Upper lobe of right lung (tissue), 1 donor: Measurements from ENCODE around the gene MPEG1. TPM values are rescaled to one million over a fixed set of nuclear protein-coding genes. Genes with fewer than 3 reads are reported as not detected.

Experiments used
- ATAC-seq: fragments of 200-7000 bp; cut with Tn5 transposase; one replicate; pipeline ENCODE4 v1.9.1; 2020; ENCODE audit warnings: mild to moderate bottlenecking, moderate library complexity
- DNase-seq: peaks from one replicate; pipeline ENCODE4 v3.0.0-alpha.2; 2020
- H3K27ac ChIP-seq: fragments of 200-600 bp; one replicate; pipeline ENCODE4 v1.8.0; 2022
- H3K27me3 ChIP-seq: fragments of 200-600 bp; one replicate; pipeline ENCODE4 v1.8.0; 2022; ENCODE audit warnings: mild to moderate bottlenecking
- H3K36me3 ChIP-seq: fragments of 200-600 bp; one replicate; pipeline ENCODE4 v1.8.0; 2022
- H3K4me1 ChIP-seq: fragments of 200-600 bp; one replicate; pipeline ENCODE4 v1.8.0; 2022
- H3K4me3 ChIP-seq: fragments of 200-600 bp; one replicate; pipeline ENCODE4 v1.8.0; 2022; ENCODE audit warnings: mild to moderate bottlenecking
- H3K9me3 ChIP-seq: fragments of 200-600 bp; one replicate; pipeline ENCODE4 v1.8.0; 2022
- intact Hi-C: fragments of 100-400 bp; cut with DNase I; formaldehyde crosslinking; loops from one replicate; pipeline ENCODE4 v1.11.0; 2022
- total RNA-seq: library from RNA; stranded (reverse); fragmentation: NEBNext Ultra II Directional; extraction: Animal tissue kit (Norgen Biotek cat#: 25700); gene quantifications from one replicate; pipeline ENCODE4 v1.2.1, GENCODE V29; 2021
- TF ChIP-seq, protein P1 (sequence below): fragments of 200-600 bp; IDR thresholded peaks from one replicate; pipeline ENCODE4 v1.8.0; 2022; ENCODE audit warnings: antibody characterized with exemption
- donor health status: DM: no; HTN: yes; CAD: no; lungs with severe emphysema.

The MPEG1 gene
- total RNA-seq, 1 donor from 2014 or later: 34.1 TPM

DNA sequence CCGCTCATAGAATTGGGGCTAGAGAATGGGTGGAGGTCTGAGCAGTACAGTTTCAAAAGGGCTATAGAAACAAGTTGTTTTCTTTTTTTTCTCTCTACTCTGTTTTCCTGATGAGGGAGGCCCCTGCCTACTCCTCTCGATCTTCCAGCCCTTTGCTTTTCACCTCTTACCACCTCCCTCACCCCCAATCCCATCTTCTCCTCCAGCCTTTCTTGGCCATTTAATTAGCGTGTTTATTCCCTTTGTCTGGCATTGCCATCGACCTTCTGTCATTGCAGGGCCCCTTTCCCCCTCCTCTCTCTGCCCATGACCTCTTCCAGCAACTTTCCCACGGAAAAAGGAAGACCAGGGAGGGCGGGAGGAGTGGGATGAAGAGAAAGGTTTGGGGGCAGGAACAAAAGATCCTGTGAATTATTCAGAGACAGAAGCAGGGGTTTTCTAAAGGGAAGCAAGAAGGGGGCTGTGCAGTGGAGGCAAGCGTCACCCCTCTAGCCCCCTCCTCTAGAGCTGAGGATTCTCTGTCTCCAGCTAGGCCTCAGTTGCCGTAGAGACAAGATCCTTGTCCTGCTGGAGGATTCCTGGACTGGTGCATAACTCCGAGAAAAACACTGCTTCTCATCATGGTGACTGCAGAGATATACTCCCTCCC lies 27.9 kb downstream of the MPEG1 start:
- H3K27me3 ChIP-seq: no peaks in the 10 kb centered on the region
- no peaks in the 10 kb centered on the region for H3K9me3 ChIP-seq
- ATAC-seq: no peak
- peaks cover 14% of the 10 kb centered on the region for H3K36me3 ChIP-seq
- peak overlapping the region; percentile 60 for H3K27ac ChIP-seq
- intact Hi-C loops: no loop called here
- peaks cover 59% of the 10 kb centered on the region for H3K4me1 ChIP-seq
- TF ChIP-seq, protein P1, sequence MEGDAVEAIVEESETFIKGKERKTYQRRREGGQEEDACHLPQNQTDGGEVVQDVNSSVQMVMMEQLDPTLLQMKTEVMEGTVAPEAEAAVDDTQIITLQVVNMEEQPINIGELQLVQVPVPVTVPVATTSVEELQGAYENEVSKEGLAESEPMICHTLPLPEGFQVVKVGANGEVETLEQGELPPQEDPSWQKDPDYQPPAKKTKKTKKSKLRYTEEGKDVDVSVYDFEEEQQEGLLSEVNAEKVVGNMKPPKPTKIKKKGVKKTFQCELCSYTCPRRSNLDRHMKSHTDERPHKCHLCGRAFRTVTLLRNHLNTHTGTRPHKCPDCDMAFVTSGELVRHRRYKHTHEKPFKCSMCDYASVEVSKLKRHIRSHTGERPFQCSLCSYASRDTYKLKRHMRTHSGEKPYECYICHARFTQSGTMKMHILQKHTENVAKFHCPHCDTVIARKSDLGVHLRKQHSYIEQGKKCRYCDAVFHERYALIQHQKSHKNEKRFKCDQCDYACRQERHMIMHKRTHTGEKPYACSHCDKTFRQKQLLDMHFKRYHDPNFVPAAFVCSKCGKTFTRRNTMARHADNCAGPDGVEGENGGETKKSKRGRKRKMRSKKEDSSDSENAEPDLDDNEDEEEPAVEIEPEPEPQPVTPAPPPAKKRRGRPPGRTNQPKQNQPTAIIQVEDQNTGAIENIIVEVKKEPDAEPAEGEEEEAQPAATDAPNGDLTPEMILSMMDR: no peak
- DNase-seq: no peak
- H3K4me3 ChIP-seq: no peak overlapping the region

DNA sequence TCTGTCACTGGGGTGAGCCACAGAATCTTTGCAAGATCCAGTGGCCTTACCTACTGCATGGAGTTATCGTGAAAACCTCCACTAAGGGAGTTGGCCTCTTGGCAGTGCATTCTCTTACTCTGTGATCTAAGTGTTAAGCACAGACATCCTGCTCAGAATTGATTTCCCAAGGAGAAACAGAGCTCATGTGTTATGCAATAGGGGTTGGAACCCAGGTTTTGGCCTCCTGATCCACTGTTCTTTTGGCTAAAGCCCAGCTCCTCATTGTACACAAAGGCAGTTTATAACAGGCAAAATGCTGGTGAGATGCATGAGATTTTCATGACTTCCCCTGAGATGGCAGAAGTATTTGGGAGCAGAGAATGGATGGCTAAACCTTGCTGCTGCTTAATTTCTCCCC lies 29.0 kb downstream of the MPEG1 start:
- Histone ChIP-seq H3K36me3 (peaks cover 14% of the 10 kb centered on the region), H3K27me3 (no peaks in the 10 kb centered on the region), H3K4me3 (no peak overlapping the region), H3K9me3 (no peaks in the 10 kb centered on the region), H3K27ac (peak overlapping the region; percentile 39), H3K4me1 (peaks cover 49% of the 10 kb centered on the region)
- ATAC-seq (no peak), DNase-seq (no peak)
- TF ChIP-seq, protein P1: no peak
- intact Hi-C loops: no loop called here

DNA sequence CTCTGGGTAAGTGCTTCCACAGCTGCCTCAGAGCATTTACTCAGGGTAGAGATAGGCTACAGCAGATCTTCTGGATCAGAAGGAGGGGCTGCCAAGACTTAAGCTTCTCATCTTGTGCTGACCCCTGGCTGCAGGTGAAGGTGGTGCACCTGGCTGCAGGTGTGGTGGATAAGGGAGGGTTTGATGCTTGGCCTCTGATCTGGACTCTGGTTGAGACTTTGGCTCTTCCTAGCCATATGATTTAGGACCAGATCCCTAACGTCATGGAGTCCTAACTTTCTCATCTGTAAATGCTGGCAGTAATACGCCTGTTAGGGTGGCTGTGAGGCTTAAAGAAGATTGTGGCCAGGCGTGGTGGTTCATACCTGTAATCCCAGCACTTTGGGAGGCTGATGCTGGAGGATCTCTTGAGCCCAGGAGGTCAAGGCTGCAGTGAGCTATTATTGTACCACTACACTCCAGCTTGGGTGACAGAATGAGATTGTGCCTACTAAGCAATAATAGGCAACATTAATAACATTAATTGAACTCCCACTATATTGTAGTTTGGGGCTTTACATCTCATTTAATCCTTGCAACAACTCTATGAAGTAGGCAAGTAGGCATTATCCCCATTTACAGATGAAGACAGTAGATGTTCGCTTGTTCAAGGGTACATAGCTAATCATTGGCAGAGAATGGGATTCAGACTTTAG lies 30.1 kb downstream of the MPEG1 start:
- H3K4me1 ChIP-seq: peaks cover 37% of the 10 kb centered on the region
- H3K9me3 ChIP-seq: no peaks in the 10 kb centered on the region
- no peak overlapping the region for H3K4me3 ChIP-seq
- no peak overlapping the region for H3K27ac ChIP-seq
- intact Hi-C loops: no loop called here
- H3K36me3 ChIP-seq: peaks cover 14% of the 10 kb centered on the region
- TF ChIP-seq, protein P1: peak; percentile 35
- ATAC-seq (peak; percentile 27), DNase-seq (no peak)
- H3K27me3 ChIP-seq: no peaks in the 10 kb centered on the region

DNA sequence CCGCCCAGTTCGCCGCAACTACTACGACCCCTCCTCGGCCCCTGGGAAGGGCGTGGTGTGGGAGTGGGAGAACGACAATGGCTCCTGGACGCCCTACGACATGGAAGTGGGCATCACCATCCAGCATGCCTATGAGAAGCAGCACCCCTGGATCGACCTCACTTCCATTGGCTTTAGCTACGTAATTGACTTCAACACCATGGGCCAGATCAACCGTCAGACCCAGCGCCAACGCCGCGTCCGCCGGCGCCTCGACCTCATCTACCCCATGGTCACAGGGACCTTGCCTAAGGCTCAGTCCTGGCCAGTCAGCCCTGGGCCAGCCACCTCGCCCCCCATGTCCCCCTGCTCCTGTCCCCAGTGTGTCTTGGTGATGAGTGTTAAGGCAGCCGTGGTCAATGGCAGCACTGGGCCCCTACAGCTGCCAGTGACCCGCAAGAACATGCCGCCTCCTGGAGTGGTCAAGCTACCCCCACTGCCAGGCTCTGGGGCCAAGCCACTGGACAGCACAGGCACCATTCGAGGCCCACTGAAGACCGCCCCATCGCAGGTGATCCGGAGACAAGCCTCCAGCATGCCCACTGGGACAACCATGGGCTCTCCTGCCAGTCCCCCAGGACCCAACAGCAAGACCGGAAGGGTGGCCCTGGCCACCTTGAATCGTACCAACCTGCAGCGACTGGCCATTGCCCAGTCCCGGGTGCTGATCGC lies 30.8 kb downstream of the MPEG1 start:
- Histone ChIP-seq H3K9me3 (no peaks in the 10 kb centered on the region), H3K36me3 (peaks cover 14% of the 10 kb centered on the region), H3K4me1 (peaks cover 30% of the 10 kb centered on the region), H3K27me3 (no peaks in the 10 kb centered on the region), H3K4me3 (no peak overlapping the region), H3K27ac (no peak overlapping the region)
- DNase-seq (no peak), ATAC-seq (no peak)
- TF ChIP-seq, protein P1: no peak
- intact Hi-C loops: no loop called here

DNA sequence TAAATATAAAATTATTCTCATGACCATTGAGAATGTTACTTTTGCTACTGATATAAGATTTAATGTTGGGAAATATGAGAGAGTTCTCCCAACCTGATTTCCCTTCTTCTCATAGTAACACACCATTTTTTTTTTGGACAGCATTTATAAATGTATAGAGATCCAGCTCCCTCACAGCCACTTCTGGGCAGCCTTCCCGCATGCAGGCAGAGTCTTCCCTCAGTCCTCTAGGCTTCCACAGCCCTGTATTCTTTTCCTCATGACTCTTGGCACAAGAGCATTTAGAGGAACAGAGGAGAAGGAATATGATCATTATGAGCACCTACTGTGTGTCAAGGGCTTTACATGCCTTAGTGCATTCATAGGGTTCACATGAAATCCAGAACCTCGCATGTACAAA lies 31.8 kb downstream of the MPEG1 start:
- DNase-seq (no peak), ATAC-seq (no peak)
- intact Hi-C loops: no loop called here
- peaks cover 20% of the 10 kb centered on the region for H3K4me1 ChIP-seq
- peaks cover 14% of the 10 kb centered on the region for H3K36me3 ChIP-seq
- H3K27me3 ChIP-seq: no peaks in the 10 kb centered on the region
- TF ChIP-seq, protein P1: no peak
- no peaks in the 10 kb centered on the region for H3K9me3 ChIP-seq
- H3K27ac ChIP-seq: no peak overlapping the region
- H3K4me3 ChIP-seq: no peak overlapping the region
